DND-41 (cell line): Measurements from ENCODE around the gene SLC25A42.

Experiments used
- ATAC-seq: fragments of 200-7000 bp; cut with Tn5 transposase; 3 replicates; pipeline ENCODE4 v1.9.1; 2021; ENCODE audit warnings: low read depth; ENCODE audit not compliant: insufficient read depth
- DNase-seq: peaks from one replicate; pipeline ENCODE4 v3.0.0-alpha.2; 2020
- H2AFZ ChIP-seq: 2 replicates; pipeline ENCODE4 v1.6.0; 2012; ENCODE audit warnings: low read depth, low read length
- H3K27ac ChIP-seq: 2 replicates; pipeline ENCODE4 v1.5.1; 2012; ENCODE audit warnings: low read length, inconsistent platforms
- H3K27me3 ChIP-seq: fragments of 200-600 bp; sonication (generic); 2 replicates; pipeline ENCODE4 v1.6.0; 2012; ENCODE audit warnings: low read length, mild to moderate bottlenecking, inconsistent platforms; ENCODE audit not compliant: insufficient read depth, poor library complexity
- H3K36me3 ChIP-seq: 2 replicates; pipeline ENCODE4 v1.5.1; 2012; ENCODE audit warnings: low read length, inconsistent platforms; ENCODE audit not compliant: insufficient read depth
- H3K4me1 ChIP-seq: 2 replicates; pipeline ENCODE4 v1.5.1; 2012; ENCODE audit warnings: mild to moderate bottlenecking, low read length; ENCODE audit not compliant: insufficient read depth
- H3K4me2 ChIP-seq: 2 replicates; pipeline ENCODE4 v1.6.0; 2012; ENCODE audit warnings: mild to moderate bottlenecking, moderate library complexity, low read length, inconsistent platforms; ENCODE audit not compliant: insufficient read depth
- H3K4me3 ChIP-seq, 2 experiments: fragments of 200-600 bp in 1 of 2; shearing (Covaris generic) in 1 of 2; 2 replicates each; pipeline ENCODE4 v1.5.1; 2012 to 2016; ENCODE audit warnings: inconsistent platforms in 2 of 2, low read length in 2 of 2, mild to moderate bottlenecking in 2 of 2, low read depth in 1 of 2, moderate library complexity in 1 of 2
- H3K79me2 ChIP-seq: 2 replicates; pipeline ENCODE4 v1.6.0; 2012; ENCODE audit warnings: low read length, inconsistent platforms; ENCODE audit not compliant: insufficient read depth
- H3K9ac ChIP-seq: 2 replicates; pipeline ENCODE4 v1.6.0; 2012; ENCODE audit warnings: low read depth, mild to moderate bottlenecking, inconsistent platforms, low read length, moderate library complexity
- H3K9me3 ChIP-seq: 2 replicates; pipeline ENCODE4 v1.5.1; 2012; ENCODE audit warnings: low read length, moderate library complexity, mild to moderate bottlenecking, inconsistent platforms; ENCODE audit not compliant: insufficient read depth, severe bottlenecking
- H4K20me1 ChIP-seq: 2 replicates; pipeline ENCODE4 v1.6.0; 2012; ENCODE audit warnings: low read length; ENCODE audit not compliant: insufficient read depth
- CTCF ChIP-seq: IDR thresholded peaks from 2 replicates; pipeline ENCODE4 v1.5.1; 2012; ENCODE audit warnings: borderline replicate concordance, low read length, moderate library complexity, mild to moderate bottlenecking; ENCODE audit not compliant: poor library complexity, severe bottlenecking; ENCODE audit errors: extremely low read depth
- EZH2 ChIP-seq: IDR thresholded peaks from 3 replicates; pipeline ENCODE4 v1.6.1; 2012; ENCODE audit warnings: borderline replicate concordance, low read depth, mild to moderate bottlenecking, moderate library complexity, low read length, inconsistent platforms; ENCODE audit not compliant: severe bottlenecking

SLC25A42 gene

GRCh38 chr19:19113040-19113626, 49.3 kb downstream of the SLC25A42 start:
- H3K9ac ChIP-seq: no peak overlapping the region
- ATAC-seq: peak; percentile 47; the same call in 2 of the 3 replicates
- no peaks in the 10 kb centered on the region for H3K4me1 ChIP-seq
- no peaks in the 10 kb centered on the region for H3K27me3 ChIP-seq
- no peaks in the 10 kb centered on the region for H4K20me1 ChIP-seq
- no peak for TF ChIP-seq EZH2
- TF ChIP-seq CTCF: no peak
- DNase-seq: no peak
- no peak overlapping the region for H3K4me3 ChIP-seq
- H3K9me3 ChIP-seq: no peaks in the 10 kb centered on the region
- no peak overlapping the region for H3K27ac ChIP-seq
- no peak overlapping the region for H3K4me2 ChIP-seq
- no peaks in the 10 kb centered on the region for H3K79me2 ChIP-seq
- H2AFZ ChIP-seq: no peak overlapping the region
- H3K36me3 ChIP-seq: no peaks in the 10 kb centered on the region

- DNase-seq (peak; percentile 42), ATAC-seq (peak; percentile 35; the same call in 1 of the 3 replicates)
- Histone ChIP-seq H3K27me3 (no peaks in the 10 kb centered on the region), H3K79me2 (no peaks in the 10 kb centered on the region), H3K4me3 (no peak overlapping the region), H3K4me1 (no peaks in the 10 kb centered on the region), H3K36me3 (peaks cover 22% of the 10 kb centered on the region), H2AFZ (no peak overlapping the region), H3K9me3 (no peaks in the 10 kb centered on the region), H4K20me1 (no peaks in the 10 kb centered on the region), H3K4me2 (no peak overlapping the region), H3K9ac (no peak overlapping the region), H3K27ac (no peak overlapping the region)
- TF ChIP-seq CTCF (peak; percentile 70), EZH2 (no peak)
Measured at GRCh38 chr19:19115954-19116353, 52.2 kb downstream of the SLC25A42 start.

GRCh38 chr19:19119325-19120237, 55.8 kb downstream of the SLC25A42 start:
- H3K36me3 ChIP-seq: peaks cover 40% of the 10 kb centered on the region
- H3K79me2 ChIP-seq: no peaks in the 10 kb centered on the region
- H2AFZ ChIP-seq: no peak overlapping the region
- H3K4me1 ChIP-seq: no peaks in the 10 kb centered on the region
- no peak for DNase-seq
- H3K27ac ChIP-seq: no peak overlapping the region
- H3K4me2 ChIP-seq: no peak overlapping the region
- peaks cover 10% of the 10 kb centered on the region for H3K9me3 ChIP-seq
- H3K9ac ChIP-seq: no peak overlapping the region
- no peaks in the 10 kb centered on the region for H3K27me3 ChIP-seq
- no peak for ATAC-seq
- H3K4me3 ChIP-seq: no peak overlapping the region
- no peaks in the 10 kb centered on the region for H4K20me1 ChIP-seq
- no peak for TF ChIP-seq EZH2
- no peak for TF ChIP-seq CTCF
